Fibroblast of lung (primary cell): ENCODE data around the gene BPGM.

Experiments used
- EZH2 ChIP-seq: IDR thresholded peaks from 2 replicates; pipeline ENCODE4 v1.5.1; 2012; ENCODE audit warnings: low read length, control low read depth, mild to moderate bottlenecking; ENCODE audit errors: missing control alignments
- TF ChIP-seq, protein P1 (sequence below), 2 donors: IDR thresholded peaks in 1 of 2; conservative IDR thresholded peaks in 1 of 2; 1 replicate in 1 of 2; 2 replicates in 1 of 2; pipeline ENCODE4 v1.5.1; 2011 to 2012; ENCODE audit warnings: low read length in 2 of 2, control low read depth in 1 of 2, inconsistent platforms in 1 of 2, low read depth in 1 of 2, mild to moderate bottlenecking in 1 of 2

DNA sequence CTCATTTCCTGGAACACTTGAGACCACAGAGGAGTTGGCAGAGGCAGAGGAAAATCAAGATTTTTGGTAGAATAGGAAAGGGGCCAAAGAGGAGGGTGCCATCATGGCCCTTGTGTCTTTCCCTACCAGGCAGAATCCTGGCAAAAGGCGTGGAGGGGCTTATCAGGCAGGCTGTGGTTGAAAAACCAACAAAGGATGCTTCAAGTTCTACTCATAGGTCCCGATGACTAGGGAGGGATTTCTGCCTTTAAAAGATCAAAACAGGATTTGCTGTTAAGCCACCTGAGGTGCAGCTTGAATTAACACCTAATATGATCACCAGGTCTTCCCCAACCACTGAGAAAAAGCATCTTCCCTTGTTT, 45.7 kb downstream of the BPGM start:
- TF ChIP-seq, protein P1, sequence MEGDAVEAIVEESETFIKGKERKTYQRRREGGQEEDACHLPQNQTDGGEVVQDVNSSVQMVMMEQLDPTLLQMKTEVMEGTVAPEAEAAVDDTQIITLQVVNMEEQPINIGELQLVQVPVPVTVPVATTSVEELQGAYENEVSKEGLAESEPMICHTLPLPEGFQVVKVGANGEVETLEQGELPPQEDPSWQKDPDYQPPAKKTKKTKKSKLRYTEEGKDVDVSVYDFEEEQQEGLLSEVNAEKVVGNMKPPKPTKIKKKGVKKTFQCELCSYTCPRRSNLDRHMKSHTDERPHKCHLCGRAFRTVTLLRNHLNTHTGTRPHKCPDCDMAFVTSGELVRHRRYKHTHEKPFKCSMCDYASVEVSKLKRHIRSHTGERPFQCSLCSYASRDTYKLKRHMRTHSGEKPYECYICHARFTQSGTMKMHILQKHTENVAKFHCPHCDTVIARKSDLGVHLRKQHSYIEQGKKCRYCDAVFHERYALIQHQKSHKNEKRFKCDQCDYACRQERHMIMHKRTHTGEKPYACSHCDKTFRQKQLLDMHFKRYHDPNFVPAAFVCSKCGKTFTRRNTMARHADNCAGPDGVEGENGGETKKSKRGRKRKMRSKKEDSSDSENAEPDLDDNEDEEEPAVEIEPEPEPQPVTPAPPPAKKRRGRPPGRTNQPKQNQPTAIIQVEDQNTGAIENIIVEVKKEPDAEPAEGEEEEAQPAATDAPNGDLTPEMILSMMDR (conservative IDR thresholded peaks at IDR 0.05 in 1 of 2, IDR thresholded peaks at IDR 0.05 in 1 of 2; ENCODE audit: low read depth in 1 of 2, low read length in 2 of 2), result no peak
- no peak for TF ChIP-seq EZH2
